Activated T-helper 2 cell treated with anti-CD3 and anti-CD28 coated beads, Interferon-gamma antibody, Interleukin-2, Interleukin-4, amounts not matched to agents 10 μg/mL and 5 μg/mL and 100 μg/mL, durations not matched to agents 14 hours and 24 hours and 36 hours (primary cell): Measurements from ENCODE around the gene HDAC5. TPM values are rescaled to one million over a fixed set of nuclear protein-coding genes. Genes with fewer than 3 reads are reported as not detected.
A peak's percentile ranks its signal among the peaks of the same experiment; 100 is the strongest.

ENCODE experiments used
- DNase-seq: peaks from one replicate; pipeline ENCODE4 v3.0.0; 2021; ENCODE audit warnings: low spot score
- H3K27ac Mint-ChIP-seq: one replicate; pipeline ENCODE4 v1.8.0; 2021; ENCODE audit warnings: mixed read lengths
- H3K27me3 Mint-ChIP-seq: one replicate; pipeline ENCODE4 v1.8.0; 2021; ENCODE audit warnings: low read depth, mixed read lengths
- H3K36me3 Mint-ChIP-seq: one replicate; pipeline ENCODE4 v1.8.0; 2021; ENCODE audit warnings: low read depth, mixed read lengths
- H3K4me1 Mint-ChIP-seq: one replicate; pipeline ENCODE4 v1.8.0; 2021; ENCODE audit warnings: low read depth, mixed read lengths
- H3K4me3 Mint-ChIP-seq: one replicate; pipeline ENCODE4 v1.8.0; 2021; ENCODE audit warnings: low read depth, mild to moderate bottlenecking, moderate library complexity, mixed read lengths
- H3K9me3 Mint-ChIP-seq: one replicate; pipeline ENCODE4 v1.8.0; 2021; ENCODE audit warnings: mixed read lengths
- intact Hi-C: fragments of 100-400 bp; cut with micrococcal nuclease; formaldehyde crosslinking; loops from one replicate; pipeline ENCODE4 v1.15.1; 2023
- total RNA-seq: library from RNA; stranded (reverse); gene quantifications from 2 replicates; pipeline ENCODE4 v1.2.3, GENCODE V29; 2022

The HDAC5 gene
- total RNA-seq, 1 donor from 2014 or later = 18.7 TPM

GRCh38 chr17:44097110-44097958 lies 26.1 kb downstream of the HDAC5 start:
- Mint-ChIP-seq H3K27me3 (no peaks in the 10 kb centered on the region), H3K27ac (no peak overlapping the region), H3K36me3 (no peaks in the 10 kb centered on the region), H3K4me3 (no peak overlapping the region), H3K9me3 (no peaks in the 10 kb centered on the region), H3K4me1 (peaks cover 6% of the 10 kb centered on the region)
- intact Hi-C loops = no loop called here
- DNase-seq = no peak

DNA sequence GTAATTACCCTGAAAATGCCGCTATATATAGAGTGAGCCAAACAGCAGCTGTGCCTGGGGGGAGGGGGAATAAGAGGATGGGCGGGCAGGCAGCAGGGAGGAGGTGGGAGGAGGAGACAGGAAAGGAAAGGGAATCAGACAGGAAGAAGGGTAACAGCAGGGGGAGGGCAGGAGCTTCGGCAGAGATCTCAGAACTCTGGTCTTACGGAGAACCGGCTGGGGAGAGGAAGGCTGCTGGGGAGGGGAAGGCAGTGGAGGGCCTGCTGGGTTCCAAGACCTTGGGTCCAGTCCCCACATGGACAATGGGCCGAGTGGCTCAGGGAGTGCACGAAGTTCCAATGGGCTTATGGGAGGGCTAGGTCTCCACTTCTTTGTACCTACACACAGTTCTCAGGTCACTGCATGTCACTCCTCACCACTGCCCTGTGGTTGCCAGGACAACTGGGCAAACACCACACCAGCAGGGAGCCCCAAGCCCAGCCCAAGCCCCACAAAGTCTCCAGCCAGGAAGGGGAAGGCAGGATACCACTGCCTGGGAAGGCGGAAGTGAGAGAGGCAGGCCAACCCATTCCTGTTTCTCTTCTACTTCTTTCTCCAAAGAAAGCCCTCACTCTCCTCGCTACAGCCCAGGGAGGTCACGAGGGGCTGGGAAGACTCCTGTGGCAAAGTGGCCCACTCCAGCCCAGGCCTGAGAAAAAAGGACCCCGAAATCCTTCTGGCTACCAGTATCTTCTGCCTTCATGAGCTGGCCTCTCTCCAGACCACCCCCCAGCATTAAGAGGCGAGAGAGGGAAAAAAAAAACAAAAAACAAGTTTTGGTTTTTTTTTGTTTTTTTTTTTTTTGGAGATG lies 27.6 kb downstream of the HDAC5 start:
- Mint-ChIP-seq H3K27me3 (no peaks in the 10 kb centered on the region), H3K4me3 (no peak overlapping the region), H3K9me3 (no peaks in the 10 kb centered on the region), H3K4me1 (peaks cover 6% of the 10 kb centered on the region), H3K36me3 (peaks cover 3% of the 10 kb centered on the region), H3K27ac (no peak overlapping the region)
- intact Hi-C loops = no loop called here
- DNase-seq = no peak

DNA sequence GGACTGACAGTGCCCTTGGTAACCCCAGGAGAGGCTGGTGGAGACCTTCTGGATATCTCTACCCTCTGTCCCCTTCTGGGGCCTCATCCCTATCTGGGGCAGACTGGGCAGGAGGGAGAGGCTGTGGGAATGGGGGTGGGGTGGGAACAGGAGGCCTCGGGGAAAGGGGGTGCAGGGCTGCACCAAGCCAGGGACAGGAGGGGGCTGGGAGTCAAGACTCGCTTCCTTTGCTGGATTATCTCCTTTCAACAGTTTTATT lies 28.1 kb downstream of the HDAC5 start:
- no peak for DNase-seq
- intact Hi-C loops = no loop called here
- Mint-ChIP-seq H3K27ac (no peak overlapping the region), H3K9me3 (no peaks in the 10 kb centered on the region), H3K4me3 (no peak overlapping the region), H3K36me3 (peaks cover 3% of the 10 kb centered on the region), H3K27me3 (no peaks in the 10 kb centered on the region), H3K4me1 (peaks cover 6% of the 10 kb centered on the region)

DNA sequence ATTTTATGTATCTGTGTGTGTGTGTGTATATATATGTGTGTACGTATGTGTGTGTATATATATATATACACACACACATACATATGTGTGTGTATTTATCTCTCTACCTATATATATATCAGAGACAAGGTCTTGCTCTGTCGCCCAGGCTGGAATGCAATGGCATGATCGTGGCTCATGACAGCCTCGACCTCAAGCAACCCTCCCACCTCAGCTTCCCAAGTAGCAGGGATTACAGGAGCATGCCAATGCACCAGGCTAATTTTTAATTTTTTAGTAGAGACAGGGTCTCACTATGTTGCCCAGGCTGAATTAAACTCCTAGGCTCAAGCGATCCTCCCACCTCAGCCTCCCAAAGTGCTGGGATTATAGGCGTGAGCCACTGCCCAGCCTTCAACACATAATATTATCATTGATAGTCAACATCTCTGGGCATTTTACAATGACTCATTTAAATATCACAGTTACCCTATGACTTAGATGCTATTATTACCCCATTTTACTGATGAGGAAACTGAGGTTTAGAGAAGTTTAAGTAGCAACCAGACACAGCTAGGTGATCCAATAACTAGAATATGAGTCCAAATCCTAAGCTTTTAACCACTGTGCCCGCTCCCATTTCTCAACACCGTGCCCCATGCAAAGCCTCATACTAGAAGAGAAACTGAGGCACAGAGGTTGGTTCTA lies 28.6 kb downstream of the HDAC5 start:
- no peak for DNase-seq
- H3K36me3 Mint-ChIP-seq = peaks cover 3% of the 10 kb centered on the region
- no peaks in the 10 kb centered on the region for H3K9me3 Mint-ChIP-seq
- intact Hi-C loops = no loop called here
- H3K27ac Mint-ChIP-seq = no peak overlapping the region
- H3K27me3 Mint-ChIP-seq = no peaks in the 10 kb centered on the region
- H3K4me1 Mint-ChIP-seq = peaks cover 6% of the 10 kb centered on the region
- H3K4me3 Mint-ChIP-seq = no peak overlapping the region

DNA sequence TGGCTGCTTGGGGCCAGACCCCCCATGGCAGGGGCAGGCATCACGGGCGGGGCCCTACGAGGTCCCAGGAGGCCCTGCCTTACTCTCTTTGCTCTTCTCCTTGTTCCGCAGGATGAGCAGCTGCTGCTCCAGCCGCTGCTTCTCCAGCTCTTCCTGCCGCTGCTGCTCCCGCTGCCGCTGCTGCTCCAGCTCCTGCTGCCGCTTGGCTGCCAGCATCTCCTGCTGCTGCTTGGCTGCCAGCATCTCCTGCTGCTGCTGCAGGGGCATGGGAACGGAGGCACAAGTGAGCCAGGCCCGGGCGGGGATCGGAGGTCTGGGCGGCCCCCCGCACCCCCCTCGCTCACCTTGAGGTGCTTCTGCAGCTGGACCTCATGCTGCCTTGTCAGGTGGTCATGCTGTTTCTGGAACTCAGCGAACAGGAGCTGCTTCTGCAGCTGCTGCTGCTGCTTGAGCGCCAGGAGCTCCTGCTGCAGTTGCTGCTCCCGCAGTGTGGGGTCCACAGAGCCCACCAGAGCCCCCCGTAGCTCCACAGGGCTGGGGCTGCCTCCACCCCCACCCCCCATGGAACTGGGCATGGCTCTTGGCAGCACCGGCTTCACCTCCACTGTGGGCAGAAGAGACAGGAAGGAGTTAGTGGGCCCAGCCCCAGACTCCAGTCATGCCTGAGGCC lies 30.1 kb downstream of the HDAC5 start:
- Mint-ChIP-seq H3K27ac (no peak overlapping the region), H3K36me3 (peaks cover 8% of the 10 kb centered on the region), H3K27me3 (no peaks in the 10 kb centered on the region), H3K9me3 (no peaks in the 10 kb centered on the region), H3K4me1 (peaks cover 9% of the 10 kb centered on the region), H3K4me3 (no peak overlapping the region)
- intact Hi-C loops = no loop called here
- no peak for DNase-seq

DNA sequence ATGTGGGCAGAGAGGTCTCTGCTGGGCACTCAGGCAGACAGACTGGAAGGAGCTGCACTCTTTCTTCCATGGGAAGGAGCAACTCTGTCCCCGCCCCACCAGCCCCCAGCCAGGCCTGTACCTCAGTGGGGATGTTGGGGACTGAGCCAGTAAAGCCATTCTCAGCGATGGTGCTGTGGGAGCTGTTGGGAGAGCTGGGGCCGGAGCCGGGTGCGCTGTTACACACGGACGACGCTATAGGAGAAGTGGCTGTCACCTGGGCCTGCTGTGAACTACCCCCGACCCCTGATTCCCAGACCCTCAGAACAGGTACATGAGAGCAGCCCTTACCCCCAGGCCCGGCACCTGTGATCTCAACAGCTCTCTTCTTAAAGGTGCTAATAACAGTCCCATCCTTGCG lies 31.4 kb downstream of the HDAC5 start:
- no peak overlapping the region for H3K27ac Mint-ChIP-seq
- intact Hi-C loops = no loop called here
- H3K36me3 Mint-ChIP-seq = peaks cover 8% of the 10 kb centered on the region
- H3K27me3 Mint-ChIP-seq = no peaks in the 10 kb centered on the region
- H3K4me3 Mint-ChIP-seq = no peak overlapping the region
- peaks cover 12% of the 10 kb centered on the region for H3K4me1 Mint-ChIP-seq
- DNase-seq = no peak
- no peaks in the 10 kb centered on the region for H3K9me3 Mint-ChIP-seq

DNA sequence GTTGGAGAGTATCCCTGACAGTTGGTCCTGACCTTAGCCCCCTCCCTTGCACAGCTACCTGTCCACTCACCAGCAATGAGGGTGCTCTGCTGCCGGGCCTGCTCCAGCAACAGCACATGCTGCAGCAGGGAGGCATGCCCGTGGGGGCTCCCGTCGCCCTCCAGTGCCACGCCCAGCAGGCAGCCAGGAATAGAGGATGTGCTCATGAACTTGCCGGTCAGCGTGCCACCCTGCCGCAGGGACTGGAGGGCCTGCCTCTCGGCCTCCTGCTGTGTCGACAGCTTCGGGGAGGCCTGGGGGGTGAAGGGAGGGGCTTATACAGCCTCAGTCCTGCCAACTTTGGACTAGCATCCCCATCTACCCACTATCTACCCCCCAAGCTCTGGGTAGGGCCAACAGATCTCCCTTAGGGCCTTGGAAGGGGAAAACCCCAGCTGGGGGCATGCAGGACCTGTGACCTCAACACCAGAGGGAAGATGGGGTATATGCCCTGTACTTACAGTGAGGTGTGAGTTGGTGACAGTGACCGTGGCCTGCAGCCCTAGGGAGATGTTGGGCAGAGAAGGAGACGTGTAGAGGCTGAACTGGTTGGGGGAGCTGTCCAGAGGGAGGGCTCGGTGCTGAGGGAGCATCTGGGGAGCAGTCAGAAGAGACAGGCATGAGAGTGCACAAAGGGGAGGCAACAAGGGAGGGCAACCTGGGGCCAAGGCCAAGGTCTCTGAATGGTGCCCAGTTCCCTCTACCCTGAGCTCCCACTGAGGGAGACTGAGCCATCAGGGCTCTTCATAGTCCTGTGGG lies 32.0 kb downstream of the HDAC5 start:
- Mint-ChIP-seq H3K27me3 (no peaks in the 10 kb centered on the region), H3K4me3 (no peak overlapping the region), H3K27ac (no peak overlapping the region), H3K4me1 (peaks cover 14% of the 10 kb centered on the region), H3K9me3 (no peaks in the 10 kb centered on the region), H3K36me3 (peaks cover 8% of the 10 kb centered on the region)
- DNase-seq = no peak
- intact Hi-C loops = no loop called here

- DNase-seq = no peak
- no peak overlapping the region for H3K4me3 Mint-ChIP-seq
- intact Hi-C loops = no loop called here
- H3K4me1 Mint-ChIP-seq = peaks cover 13% of the 10 kb centered on the region
- H3K9me3 Mint-ChIP-seq = no peaks in the 10 kb centered on the region
- H3K36me3 Mint-ChIP-seq = peaks cover 11% of the 10 kb centered on the region
- no peak overlapping the region for H3K27ac Mint-ChIP-seq
- H3K27me3 Mint-ChIP-seq = no peaks in the 10 kb centered on the region
These were observed 35.2 kb downstream of the HDAC5 start for GRCh38 chr17:44088254-44088653.

DNA sequence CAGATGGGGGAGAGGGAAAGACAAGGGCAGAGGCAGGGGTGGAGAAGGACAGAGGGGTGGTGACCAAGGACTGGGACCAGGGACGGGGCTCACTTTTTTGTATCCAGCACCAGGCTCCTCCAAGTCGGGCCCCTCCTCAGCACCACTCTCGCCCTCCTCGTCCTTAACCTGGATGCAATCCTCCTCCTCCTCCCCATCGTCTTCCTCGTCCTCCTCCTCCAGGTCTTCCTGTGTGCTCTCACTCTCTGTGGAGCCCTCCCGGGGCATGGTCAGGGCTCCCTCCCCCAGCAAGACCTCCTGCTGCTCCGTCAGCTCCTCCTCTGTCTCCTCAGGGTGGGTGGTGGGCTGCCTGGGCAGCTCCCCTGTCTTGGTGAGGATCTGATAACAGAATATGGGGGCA lies 36.1 kb downstream of the HDAC5 start:
- intact Hi-C loops = loop anchor here (2.0 kb wide), 2 partner anchors 17 to 35 kb away; partner anchors contain the start of genes G6PC3 and HDAC5
- no peak overlapping the region for H3K4me3 Mint-ChIP-seq

DNA sequence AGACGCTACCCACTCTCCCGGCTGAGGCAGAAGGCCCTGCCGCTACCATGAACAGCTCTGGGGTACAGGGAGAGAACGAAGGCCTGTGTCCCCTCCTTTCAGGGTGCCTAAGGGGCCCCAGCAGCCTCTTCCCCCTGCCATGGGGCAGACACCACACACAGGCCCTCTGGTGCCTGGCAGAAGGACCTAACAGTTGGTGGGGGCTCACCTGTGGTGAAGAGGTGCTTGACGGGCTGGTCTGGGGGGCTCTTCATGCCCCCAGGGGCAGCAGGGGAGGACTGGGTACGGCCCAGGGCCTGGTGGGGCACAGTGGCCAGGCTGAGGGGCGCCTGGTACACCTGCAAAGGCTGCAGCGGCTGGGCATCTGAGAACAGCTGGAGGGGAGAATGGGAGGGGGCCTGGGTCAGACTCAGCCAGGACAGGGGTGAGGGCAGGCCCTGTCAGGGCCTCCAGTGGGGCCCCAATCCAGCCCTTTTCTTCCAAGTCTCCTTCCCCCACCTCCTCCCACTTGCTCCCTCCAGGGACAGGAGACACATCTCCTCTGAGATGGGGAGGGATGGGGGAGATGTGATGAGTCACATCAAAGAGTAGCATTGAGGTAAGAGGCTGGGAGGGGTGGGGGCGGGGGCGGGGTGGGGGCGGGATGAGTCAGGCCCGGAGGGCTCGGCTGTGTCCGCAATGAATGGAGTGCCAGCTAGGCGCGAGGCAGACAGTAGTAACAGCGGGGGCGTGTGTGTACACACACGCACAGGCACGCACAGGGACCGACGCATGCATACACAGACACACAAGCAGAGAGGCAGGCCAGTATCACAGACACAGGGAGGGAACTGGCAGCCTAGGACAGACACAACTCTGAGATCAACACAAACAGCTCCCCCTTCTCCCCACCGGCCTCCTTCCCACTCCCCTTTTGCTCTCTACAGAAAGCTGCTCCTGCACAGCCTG lies 36.8 kb downstream of the HDAC5 start:
- Mint-ChIP-seq H3K4me1 (peaks cover 13% of the 10 kb centered on the region), H3K27ac (peak overlapping the region; percentile 69), H3K36me3 (peaks cover 13% of the 10 kb centered on the region), H3K27me3 (no peaks in the 10 kb centered on the region), H3K9me3 (no peaks in the 10 kb centered on the region), H3K4me3 (peak overlapping the region; percentile 35)
- DNase-seq = peak; percentile 23
- intact Hi-C loops = loop anchor here (2.0 kb wide), 2 partner anchors 16 to 36 kb away; partner anchors contain the start of genes G6PC3 and HDAC5

More for the DNA sequence above, 36.1 kb downstream of the HDAC5 start:
- Mint-ChIP-seq H3K27me3 (no peaks in the 10 kb centered on the region), H3K36me3 (peaks cover 15% of the 10 kb centered on the region), H3K4me1 (peaks cover 13% of the 10 kb centered on the region), H3K9me3 (no peaks in the 10 kb centered on the region), H3K27ac (peak overlapping the region; percentile 69)
- no peak for DNase-seq

DNA sequence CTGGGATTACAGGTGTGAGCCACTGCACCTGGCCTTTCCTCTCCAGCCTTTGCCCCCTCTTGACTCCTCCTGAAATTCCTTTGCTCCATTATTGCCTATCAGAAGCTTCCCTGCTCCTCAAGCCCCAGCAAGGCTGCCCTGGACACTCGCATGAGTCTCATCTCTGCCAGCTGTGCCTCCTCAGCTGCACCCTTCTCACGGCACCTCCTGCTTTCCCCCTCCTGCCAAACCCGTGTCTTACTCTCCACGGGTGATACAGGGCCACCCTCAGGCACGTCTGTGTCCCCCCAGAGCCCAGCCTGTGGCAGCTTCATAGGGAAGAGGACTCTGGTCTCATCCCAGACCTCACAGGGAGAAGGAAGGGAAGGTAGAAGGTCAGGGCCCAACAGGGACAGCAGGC lies 37.5 kb downstream of the HDAC5 start:
- peaks cover 13% of the 10 kb centered on the region for H3K36me3 Mint-ChIP-seq

More for the DNA sequence above, 37.5 kb downstream of the HDAC5 start:
- no peak for DNase-seq
- Mint-ChIP-seq H3K4me1 (peaks cover 14% of the 10 kb centered on the region), H3K27me3 (no peaks in the 10 kb centered on the region), H3K27ac (peak overlapping the region; percentile 43), H3K9me3 (no peaks in the 10 kb centered on the region), H3K4me3 (no peak overlapping the region)
- intact Hi-C loops = loop anchor here (2.0 kb wide), 2 partner anchors 15 to 37 kb away; partner anchors contain the start of genes G6PC3 and HDAC5
